ENCODE results near the gene SP8. TPM values are rescaled to one million over a fixed set of nuclear protein-coding genes. Genes with fewer than 3 reads are reported as not detected.

The SP8 gene
- total and polyA plus RNA-seq, 9 of the 15 experiments (the other 6 are each of a cell fraction or from before 2014, with no cell fraction given) = 0.04 to 1.2 (median 0.19) TPM

- TF ChIP-seq TAF1 (IDR thresholded peaks at IDR 0.05; ENCODE audit: control insufficient read depth, extremely low read depth, insufficient read depth, low read length, severe bottlenecking) (no peak), ZNF512 (tag; IDR thresholded peaks at IDR 0.05) (peak; percentile 60; the same call in 1 of the 2 replicates), SMAD2 (IDR thresholded peaks at IDR 0.05; ENCODE audit: low read depth, low read length) (no peak), ZNF507 (tag; conservative IDR thresholded peaks at IDR 0.05) (no peak), ZNF3 (CRISPR knock-in tag; IDR thresholded peaks at IDR 0.05) (no peak), USF1 (CRISPR knock-in tag; IDR thresholded peaks at IDR 0.05) (no peak), ZNF830 (CRISPR knock-in tag; IDR thresholded peaks at IDR 0.05) (no peak), HNRNPH1 (optimal IDR thresholded peaks at IDR 0.05; ENCODE audit: low read depth, low read length) (no peak), NCOA2 (IDR thresholded peaks at IDR 0.05; ENCODE audit: partially characterized antibody in 2 of 2) (no peak), STAT5A (IDR thresholded peaks at IDR 0.05; ENCODE audit: borderline replicate concordance, low read length) (no peak), RNF2 (IDR thresholded peaks at IDR 0.05) (peak; percentile 9; the same call in 1 of the 2 replicates), MECOM (CRISPR knock-in tag; IDR thresholded peaks at IDR 0.05) (no peak), ZNF134 (CRISPR knock-in tag; conservative IDR thresholded peaks at IDR 0.05) (no peak), BRF1 (IDR thresholded peaks at IDR 0.05; ENCODE audit: borderline replicate concordance, extremely low read depth, insufficient read length) (no peak), GTF2E2 (tag; IDR thresholded peaks at IDR 0.05) (no peak), KAT2B (IDR thresholded peaks at IDR 0.05; ENCODE audit: low read depth, low read length) (no peak), ZNF280B (CRISPR knock-in tag; IDR thresholded peaks at IDR 0.05) (no peak), SIN3B (IDR thresholded peaks at IDR 0.05; ENCODE audit: low read depth) (no peak), TAF7 (tag; IDR thresholded peaks at IDR 0.05) (0 out of 2 replicates have a peak, but pooled peaks have one; percentile 12), ASH1L (IDR thresholded peaks at IDR 0.05; ENCODE audit: borderline replicate concordance, low read depth, partially characterized antibody) (peak; percentile 29), HNRNPK (IDR thresholded peaks at IDR 0.05; ENCODE audit: low read depth, low read length, poor library complexity, severe bottlenecking) (no peak), THAP7 (CRISPR knock-in tag; IDR thresholded peaks at IDR 0.05) (no peak)
These were observed at the start of gene SP8 (continued) for GRCh38 chr7:20786779-20787659.
